ENCODE results near the gene SRRM2. TPM values are rescaled to one million over a fixed set of nuclear protein-coding genes. Genes with fewer than 3 reads are reported as not detected.

SRRM2 gene
- total RNA-seq, 1 experiment from 2014 or later, result 617 TPM

DNA sequence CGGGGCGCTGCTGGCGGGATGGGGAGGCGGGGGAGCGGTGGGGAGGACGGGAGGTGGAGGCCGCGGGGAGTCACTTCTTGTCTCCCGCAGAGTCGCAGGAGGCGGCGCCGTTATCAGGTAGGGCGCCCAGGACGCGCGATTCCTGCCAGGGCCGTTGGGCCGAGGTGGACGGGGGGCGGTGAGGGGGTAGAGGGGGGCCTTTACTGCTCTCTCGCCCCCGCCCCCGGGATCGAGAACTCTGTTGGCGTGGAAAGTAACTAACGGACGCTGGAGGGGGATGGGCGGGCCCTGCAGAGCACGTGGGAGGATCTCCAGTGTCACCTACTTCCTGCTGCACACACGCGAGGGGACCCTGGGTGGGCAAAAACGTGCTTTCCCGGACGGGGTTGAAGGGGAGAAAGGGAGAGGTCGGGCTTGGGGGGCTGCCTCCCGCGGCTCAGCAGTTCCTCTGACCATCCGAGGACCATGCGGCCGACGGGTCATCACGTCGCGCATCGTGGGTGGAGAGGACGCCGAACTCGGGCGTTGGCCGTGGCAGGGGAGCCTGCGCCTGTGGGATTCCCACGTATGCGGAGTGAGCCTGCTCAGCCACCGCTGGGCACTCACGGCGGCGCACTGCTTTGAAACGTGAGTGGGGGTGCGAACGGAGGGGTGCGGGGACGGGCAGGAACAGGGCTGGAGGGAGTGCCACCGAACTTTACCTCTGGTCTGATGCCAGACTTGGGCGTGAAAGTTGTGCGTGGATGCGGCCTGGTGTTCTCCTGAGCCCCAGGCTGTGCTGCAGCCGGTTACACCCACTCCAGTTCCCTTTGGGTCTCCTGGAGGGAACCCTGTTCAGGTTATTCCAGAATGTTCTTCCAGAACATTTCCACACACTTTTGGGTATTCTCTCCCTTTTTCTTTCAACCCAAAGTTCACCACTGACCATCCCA lies 65.2 kb downstream of the SRRM2 start:
- BruUV-seq (replicated peaks), result no TSS peak
- no peak for TF ChIP-seq POLR2AphosphoS5 (IDR thresholded peaks at IDR 0.05; ENCODE audit: low read depth, low read length)
- no peak for TF ChIP-seq SIN3A (IDR thresholded peaks at IDR 0.05; ENCODE audit: borderline replicate concordance, insufficient read depth, low read depth, low read length)
- TF ChIP-seq, protein P1, sequence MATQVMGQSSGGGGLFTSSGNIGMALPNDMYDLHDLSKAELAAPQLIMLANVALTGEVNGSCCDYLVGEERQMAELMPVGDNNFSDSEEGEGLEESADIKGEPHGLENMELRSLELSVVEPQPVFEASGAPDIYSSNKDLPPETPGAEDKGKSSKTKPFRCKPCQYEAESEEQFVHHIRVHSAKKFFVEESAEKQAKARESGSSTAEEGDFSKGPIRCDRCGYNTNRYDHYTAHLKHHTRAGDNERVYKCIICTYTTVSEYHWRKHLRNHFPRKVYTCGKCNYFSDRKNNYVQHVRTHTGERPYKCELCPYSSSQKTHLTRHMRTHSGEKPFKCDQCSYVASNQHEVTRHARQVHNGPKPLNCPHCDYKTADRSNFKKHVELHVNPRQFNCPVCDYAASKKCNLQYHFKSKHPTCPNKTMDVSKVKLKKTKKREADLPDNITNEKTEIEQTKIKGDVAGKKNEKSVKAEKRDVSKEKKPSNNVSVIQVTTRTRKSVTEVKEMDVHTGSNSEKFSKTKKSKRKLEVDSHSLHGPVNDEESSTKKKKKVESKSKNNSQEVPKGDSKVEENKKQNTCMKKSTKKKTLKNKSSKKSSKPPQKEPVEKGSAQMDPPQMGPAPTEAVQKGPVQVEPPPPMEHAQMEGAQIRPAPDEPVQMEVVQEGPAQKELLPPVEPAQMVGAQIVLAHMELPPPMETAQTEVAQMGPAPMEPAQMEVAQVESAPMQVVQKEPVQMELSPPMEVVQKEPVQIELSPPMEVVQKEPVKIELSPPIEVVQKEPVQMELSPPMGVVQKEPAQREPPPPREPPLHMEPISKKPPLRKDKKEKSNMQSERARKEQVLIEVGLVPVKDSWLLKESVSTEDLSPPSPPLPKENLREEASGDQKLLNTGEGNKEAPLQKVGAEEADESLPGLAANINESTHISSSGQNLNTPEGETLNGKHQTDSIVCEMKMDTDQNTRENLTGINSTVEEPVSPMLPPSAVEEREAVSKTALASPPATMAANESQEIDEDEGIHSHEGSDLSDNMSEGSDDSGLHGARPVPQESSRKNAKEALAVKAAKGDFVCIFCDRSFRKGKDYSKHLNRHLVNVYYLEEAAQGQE (IDR thresholded peaks at IDR 0.05; ENCODE audit: insufficient read depth in 1 of 2, low read depth in 2 of 2, low read length in 1 of 2), result no peak
- no peak for TF ChIP-seq TCF7L2 (IDR thresholded peaks at IDR 0.05; ENCODE audit: low read depth, low read length)
- TF ChIP-seq, protein P2, sequence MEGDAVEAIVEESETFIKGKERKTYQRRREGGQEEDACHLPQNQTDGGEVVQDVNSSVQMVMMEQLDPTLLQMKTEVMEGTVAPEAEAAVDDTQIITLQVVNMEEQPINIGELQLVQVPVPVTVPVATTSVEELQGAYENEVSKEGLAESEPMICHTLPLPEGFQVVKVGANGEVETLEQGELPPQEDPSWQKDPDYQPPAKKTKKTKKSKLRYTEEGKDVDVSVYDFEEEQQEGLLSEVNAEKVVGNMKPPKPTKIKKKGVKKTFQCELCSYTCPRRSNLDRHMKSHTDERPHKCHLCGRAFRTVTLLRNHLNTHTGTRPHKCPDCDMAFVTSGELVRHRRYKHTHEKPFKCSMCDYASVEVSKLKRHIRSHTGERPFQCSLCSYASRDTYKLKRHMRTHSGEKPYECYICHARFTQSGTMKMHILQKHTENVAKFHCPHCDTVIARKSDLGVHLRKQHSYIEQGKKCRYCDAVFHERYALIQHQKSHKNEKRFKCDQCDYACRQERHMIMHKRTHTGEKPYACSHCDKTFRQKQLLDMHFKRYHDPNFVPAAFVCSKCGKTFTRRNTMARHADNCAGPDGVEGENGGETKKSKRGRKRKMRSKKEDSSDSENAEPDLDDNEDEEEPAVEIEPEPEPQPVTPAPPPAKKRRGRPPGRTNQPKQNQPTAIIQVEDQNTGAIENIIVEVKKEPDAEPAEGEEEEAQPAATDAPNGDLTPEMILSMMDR (IDR thresholded peaks at IDR 0.05), result no peak
- in situ Hi-C loops (cut with HindIII; ENCODE audit: low pct_unique_long_range_greater_than_20kb, low sequenced_read_pairs) (no loop called here), intact Hi-C loops (cut with micrococcal nuclease; ENCODE audit: unreplicated experiment) (no loop called here)
- ATAC-seq (no peak), DNase-seq (ENCODE audit: low read depth, low spot score) (no peak)
- Histone ChIP-seq H3K4me3 (ENCODE audit: low read depth in 2 of 2, low read length in 2 of 2) (no peak overlapping the region), H3K27ac (ENCODE audit: low read length) (no peak overlapping the region), H3K9me3 (ENCODE audit: control insufficient read depth, insufficient read depth, low read depth, low read length) (no peaks in the 10 kb centered on the region), H3K4me1 (ENCODE audit: control insufficient read depth, insufficient read depth, low read length) (peaks cover 21% of the 10 kb centered on the region), H3K36me3 (ENCODE audit: control insufficient read depth, insufficient read depth, low read length) (no peaks in the 10 kb centered on the region), H3K27me3 (ENCODE audit: control insufficient read depth, insufficient read depth, low read length) (no peaks in the 10 kb centered on the region)
- ChIA-PET CTCF (no interaction called here), POLR2A (no interaction called here)

DNA sequence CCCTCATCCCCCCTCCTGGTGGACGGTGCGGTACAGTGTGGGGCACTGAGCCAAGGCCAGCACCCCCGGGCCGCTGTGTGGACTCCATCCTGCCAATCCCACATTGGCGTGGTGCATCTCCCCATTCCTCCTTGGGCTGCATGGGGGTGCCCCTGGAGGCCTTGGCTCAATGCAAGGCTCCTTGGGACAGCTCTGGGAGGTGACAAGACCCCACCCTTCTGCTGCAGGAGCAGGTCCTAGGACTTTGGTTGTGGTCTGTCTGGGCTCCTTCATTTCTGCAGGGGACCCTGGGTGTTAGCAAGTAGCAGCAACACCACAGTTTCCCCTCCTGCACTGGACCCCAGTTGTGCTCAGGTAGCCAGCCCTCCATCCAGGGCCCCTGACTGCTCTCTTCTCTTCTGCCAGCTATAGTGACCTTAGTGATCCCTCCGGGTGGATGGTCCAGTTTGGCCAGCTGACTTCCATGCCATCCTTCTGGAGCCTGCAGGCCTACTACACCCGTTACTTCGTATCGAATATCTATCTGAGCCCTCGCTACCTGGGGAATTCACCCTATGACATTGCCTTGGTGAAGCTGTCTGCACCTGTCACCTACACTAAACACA lies 65.9 kb downstream of the SRRM2 start:
- H3K4me3 ChIP-seq (ENCODE audit: low read depth in 2 of 2, low read length in 2 of 2), result no peak overlapping the region
- DNase-seq (ENCODE audit: low read depth, low spot score) (no peak), ATAC-seq (no peak)
- intact Hi-C loops (cut with micrococcal nuclease; ENCODE audit: unreplicated experiment) (no loop called here), in situ Hi-C loops (cut with HindIII; ENCODE audit: low pct_unique_long_range_greater_than_20kb, low sequenced_read_pairs) (no loop called here)
- no TSS peak for BruUV-seq (replicated peaks)
- TF ChIP-seq SIN3A (IDR thresholded peaks at IDR 0.05; ENCODE audit: borderline replicate concordance, insufficient read depth, low read depth, low read length), result no peak
- H3K27me3 ChIP-seq (ENCODE audit: control insufficient read depth, insufficient read depth, low read length), result no peaks in the 10 kb centered on the region
- no peaks in the 10 kb centered on the region for H3K9me3 ChIP-seq (ENCODE audit: control insufficient read depth, insufficient read depth, low read depth, low read length)
- peaks cover 24% of the 10 kb centered on the region for H3K4me1 ChIP-seq (ENCODE audit: control insufficient read depth, insufficient read depth, low read length)
- CTCF ChIA-PET, result no interaction called here
- no peaks in the 10 kb centered on the region for H3K36me3 ChIP-seq (ENCODE audit: control insufficient read depth, insufficient read depth, low read length)
- POLR2A ChIA-PET, result no interaction called here
- no peak overlapping the region for H3K27ac ChIP-seq (ENCODE audit: low read length)

Measured in Panc1 (cell line).